ENCODE data around the gene BMAL2. TPM values are rescaled to one million over a fixed set of nuclear protein-coding genes. Genes with fewer than 3 reads are reported as not detected.

Gene BMAL2
- total RNA-seq, 2 donors from 2014 or later, result 12.0 to 19.9 TPM

DNA sequence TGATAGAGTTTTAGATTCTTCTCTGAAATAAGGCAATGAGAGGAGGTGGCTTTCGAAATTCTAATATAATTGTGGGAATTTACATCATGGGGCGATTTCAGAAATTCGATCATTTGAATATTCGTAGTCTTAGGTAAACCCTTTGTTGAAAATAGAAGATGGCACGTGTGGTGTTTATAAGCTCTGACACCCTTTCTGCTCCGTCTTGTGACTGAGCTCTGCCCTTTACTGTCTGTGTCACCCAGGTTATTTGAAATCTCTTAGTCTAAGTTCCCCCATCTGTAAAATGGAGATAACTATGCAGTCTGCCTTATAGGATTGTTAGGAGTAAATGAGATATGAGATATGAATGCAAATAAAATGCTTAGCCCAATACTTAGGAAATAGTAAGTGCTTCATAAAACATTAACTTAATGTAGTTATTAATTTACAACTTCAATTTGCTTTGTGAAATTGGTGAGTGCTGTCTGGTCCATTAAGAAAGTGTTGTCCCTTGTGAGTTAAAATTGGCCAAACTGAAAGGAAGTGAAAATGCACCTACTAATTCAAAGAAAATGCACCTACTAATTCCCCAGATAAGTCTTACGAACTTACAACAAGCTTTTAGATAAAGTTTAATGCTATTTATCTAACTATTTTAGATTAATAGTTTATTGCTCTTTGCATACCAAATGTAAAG is 1.5 kb downstream of the BMAL2 start:
- Mint-ChIP-seq H3K27ac (peak overlapping the region; percentile 44), H3K27me3 (peaks cover 19% of the 10 kb centered on the region), H3K36me3 (ENCODE audit: low read depth) (peaks cover 5% of the 10 kb centered on the region), H3K9me3 (no peaks in the 10 kb centered on the region), H3K4me3 (peak overlapping the region; percentile 88), H3K4me1 (peaks cover 32% of the 10 kb centered on the region)
- ATAC-seq (replicated peaks), result no peak

- Mint-ChIP-seq H3K27me3 (peaks cover 18% of the 10 kb centered on the region), H3K36me3 (ENCODE audit: low read depth) (peaks cover 5% of the 10 kb centered on the region), H3K4me3 (no peak overlapping the region), H3K9me3 (no peaks in the 10 kb centered on the region), H3K4me1 (peaks cover 32% of the 10 kb centered on the region), H3K27ac (no peak overlapping the region)
- no peak for ATAC-seq (replicated peaks)
Observed at GRCh38 chr12:27334721-27335082, 2.1 kb downstream of the BMAL2 start.

DNA sequence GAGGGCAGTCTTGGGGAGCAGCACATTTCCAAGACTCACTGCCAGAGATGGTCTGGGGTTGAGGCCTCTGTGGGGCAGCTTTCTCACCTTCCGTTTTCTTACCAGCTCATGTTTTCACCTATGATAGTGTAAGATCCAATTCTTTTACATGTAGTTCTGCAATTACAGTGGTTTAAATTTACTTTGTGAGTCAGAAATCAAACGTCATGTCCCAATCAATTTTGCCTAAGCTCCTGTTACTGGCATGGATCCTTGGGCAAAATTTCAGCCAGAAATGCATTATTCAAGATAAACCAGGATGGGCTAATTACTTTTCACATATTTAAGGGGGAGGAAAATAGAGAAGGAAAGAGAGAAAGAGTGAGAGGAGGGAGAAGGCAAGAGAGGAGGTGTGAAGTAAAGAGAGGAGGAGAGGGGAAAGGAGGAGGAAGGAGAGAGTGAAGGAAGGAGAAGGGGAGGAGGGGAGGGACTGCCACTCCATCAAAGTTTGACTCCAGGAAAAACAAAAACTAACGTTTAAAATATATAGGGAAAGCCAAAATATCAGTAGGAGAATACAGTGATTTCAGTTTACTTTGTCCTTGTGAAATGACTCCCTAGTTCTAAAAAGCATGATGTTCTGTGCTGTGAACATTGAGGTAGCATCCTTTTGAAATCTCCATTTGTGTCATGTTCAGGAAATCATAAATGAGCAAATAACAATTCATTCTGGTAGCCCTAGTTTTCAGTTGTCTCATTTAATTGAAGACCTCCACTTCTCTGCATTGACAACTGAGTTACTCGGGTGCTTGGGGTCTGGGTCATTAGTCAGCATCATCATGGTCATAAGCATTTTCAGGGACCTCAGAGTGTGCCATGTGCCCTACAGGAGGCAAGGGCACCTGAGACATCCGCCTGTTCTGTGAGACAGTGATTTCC is 3.0 kb downstream of the BMAL2 start:
- H3K9me3 Mint-ChIP-seq, result no peaks in the 10 kb centered on the region
- H3K4me3 Mint-ChIP-seq, result no peak overlapping the region
- peaks cover 15% of the 10 kb centered on the region for H3K27me3 Mint-ChIP-seq
- no peak overlapping the region for H3K27ac Mint-ChIP-seq
- H3K36me3 Mint-ChIP-seq (ENCODE audit: low read depth), result peaks cover 5% of the 10 kb centered on the region
- ATAC-seq (replicated peaks), result peak; percentile 3
- H3K4me1 Mint-ChIP-seq, result peaks cover 29% of the 10 kb centered on the region

DNA sequence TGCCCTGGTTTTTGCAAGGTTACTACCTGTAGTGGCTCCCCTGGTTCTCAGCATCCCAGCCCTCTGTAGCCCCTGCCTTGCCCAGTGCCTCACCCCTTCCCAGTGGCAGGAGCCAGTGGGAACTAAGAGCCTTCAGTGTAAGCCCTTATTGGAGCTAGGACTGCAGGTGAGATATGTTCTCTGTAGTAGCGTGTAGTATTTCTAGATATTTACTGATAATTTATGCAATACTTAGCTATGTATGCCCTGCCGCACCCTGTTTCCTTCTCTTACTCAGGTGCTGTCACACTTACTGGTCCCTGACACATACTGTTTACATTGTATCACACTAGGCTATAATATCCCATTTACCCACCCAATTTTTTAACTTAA is 3.6 kb downstream of the BMAL2 start:
- ATAC-seq (replicated peaks), result no peak
- H3K27me3 Mint-ChIP-seq, result peaks cover 15% of the 10 kb centered on the region
- no peak overlapping the region for H3K27ac Mint-ChIP-seq
- H3K4me3 Mint-ChIP-seq, result no peak overlapping the region
- peaks cover 23% of the 10 kb centered on the region for H3K4me1 Mint-ChIP-seq
- no peaks in the 10 kb centered on the region for H3K9me3 Mint-ChIP-seq
- H3K36me3 Mint-ChIP-seq (ENCODE audit: low read depth), result peaks cover 5% of the 10 kb centered on the region

GRCh38 chr12:27337376-27337775 is 4.7 kb downstream of the BMAL2 start:
- Mint-ChIP-seq H3K36me3 (ENCODE audit: low read depth) (peaks cover 5% of the 10 kb centered on the region), H3K9me3 (no peaks in the 10 kb centered on the region), H3K4me3 (no peak overlapping the region), H3K27me3 (peaks cover 14% of the 10 kb centered on the region), H3K4me1 (peaks cover 12% of the 10 kb centered on the region), H3K27ac (no peak overlapping the region)
- ATAC-seq (replicated peaks), result no peak

DNA sequence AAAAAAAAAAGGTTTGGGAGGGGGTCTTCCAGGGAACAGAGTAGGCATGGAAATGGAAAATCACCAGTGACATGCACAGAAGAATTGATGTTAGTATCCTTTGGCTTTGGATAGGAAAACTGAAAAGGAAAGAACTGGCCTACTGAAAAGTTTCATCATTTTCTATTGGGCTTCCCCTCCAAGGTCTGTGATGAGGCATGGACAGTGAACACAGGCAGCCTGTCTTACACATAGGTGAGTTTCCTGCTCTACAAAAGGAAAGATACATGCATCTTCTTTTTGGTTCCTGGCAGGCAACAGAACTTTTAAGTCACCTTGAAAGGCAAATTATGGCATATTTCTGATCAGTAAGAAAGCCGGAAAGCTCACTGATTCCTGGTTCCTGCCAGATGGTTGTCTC is 5.8 kb downstream of the BMAL2 start:
- Mint-ChIP-seq H3K9me3 (no peaks in the 10 kb centered on the region), H3K27ac (no peak overlapping the region), H3K4me1 (peaks cover 8% of the 10 kb centered on the region), H3K36me3 (ENCODE audit: low read depth) (peaks cover 2% of the 10 kb centered on the region), H3K27me3 (peaks cover 11% of the 10 kb centered on the region), H3K4me3 (no peak overlapping the region)
- no peak for ATAC-seq (replicated peaks)

DNA sequence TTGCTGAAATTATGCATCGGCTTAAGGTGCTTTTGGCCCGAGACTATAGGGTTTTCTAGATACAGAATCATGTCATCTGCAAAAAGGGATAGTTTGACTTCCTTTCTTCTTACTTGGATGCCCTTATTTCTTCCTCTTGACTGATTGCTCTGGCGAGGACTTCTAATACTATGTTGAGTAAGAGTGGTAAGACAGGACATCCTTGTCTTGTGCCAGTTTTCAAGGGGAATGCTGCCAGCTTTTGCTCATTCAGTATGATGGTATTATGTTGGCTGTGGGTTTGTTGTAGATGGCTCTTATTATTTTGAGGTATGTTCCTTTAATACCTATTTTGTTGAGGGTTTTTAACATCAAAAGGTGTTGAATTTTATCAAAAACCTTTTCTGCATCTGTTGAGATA is 8.3 kb downstream of the BMAL2 start:
- ATAC-seq (replicated peaks), result no peak
- Mint-ChIP-seq H3K27me3 (no peaks in the 10 kb centered on the region), H3K4me1 (peaks cover 3% of the 10 kb centered on the region)

GRCh38 chr12:27342536-27342935 is 9.9 kb downstream of the BMAL2 start:
- Mint-ChIP-seq H3K4me1 (no peaks in the 10 kb centered on the region), H3K36me3 (ENCODE audit: low read depth) (no peaks in the 10 kb centered on the region), H3K27me3 (peaks cover 8% of the 10 kb centered on the region), H3K27ac (no peak overlapping the region), H3K4me3 (no peak overlapping the region), H3K9me3 (no peaks in the 10 kb centered on the region)
- no peak for ATAC-seq (replicated peaks)

More for the DNA sequence above, 8.3 kb downstream of the BMAL2 start:
- no peaks in the 10 kb centered on the region for H3K9me3 Mint-ChIP-seq
- H3K4me3 Mint-ChIP-seq, result no peak overlapping the region
- no peaks in the 10 kb centered on the region for H3K36me3 Mint-ChIP-seq (ENCODE audit: low read depth)
- no peak overlapping the region for H3K27ac Mint-ChIP-seq

DNA sequence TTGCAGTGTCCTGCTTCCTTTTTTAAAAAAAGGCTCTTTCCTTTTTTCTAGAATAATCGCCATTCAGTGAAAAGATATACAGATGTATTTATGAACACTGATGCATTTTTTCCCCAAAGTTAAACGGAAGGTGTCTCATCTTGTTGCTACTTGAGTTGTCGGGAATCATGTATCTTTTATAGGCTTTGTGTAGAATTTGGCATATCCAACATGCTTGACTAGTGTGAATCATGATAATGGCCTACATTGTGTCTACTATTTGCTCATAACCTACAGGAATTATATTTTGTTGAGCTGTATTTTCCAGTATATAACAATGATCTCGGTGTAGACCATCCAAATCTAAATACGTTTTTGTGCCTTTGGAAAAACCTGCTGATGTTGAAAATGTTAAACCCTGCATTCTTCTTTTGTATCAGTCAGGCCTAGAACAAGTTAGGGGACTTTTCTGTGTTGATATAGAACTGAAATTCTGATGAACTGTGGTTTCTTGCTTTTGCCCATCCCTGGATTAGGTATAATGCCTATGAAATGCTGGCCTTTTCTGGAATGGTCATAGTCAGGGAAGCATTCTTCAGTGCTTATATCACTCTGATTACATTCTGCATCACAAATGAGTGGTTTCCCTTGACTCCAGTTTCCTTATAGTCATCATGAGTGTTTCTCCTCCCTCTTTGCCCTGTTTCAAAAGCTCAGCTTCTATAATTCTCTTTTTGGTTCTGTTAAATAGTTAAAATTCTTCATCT is 10.8 kb downstream of the BMAL2 start:
- no peaks in the 10 kb centered on the region for H3K36me3 Mint-ChIP-seq (ENCODE audit: low read depth)
- no peaks in the 10 kb centered on the region for H3K4me1 Mint-ChIP-seq
- no peaks in the 10 kb centered on the region for H3K9me3 Mint-ChIP-seq
- H3K27ac Mint-ChIP-seq, result no peak overlapping the region
- H3K4me3 Mint-ChIP-seq, result no peak overlapping the region
- H3K27me3 Mint-ChIP-seq, result peaks cover 12% of the 10 kb centered on the region
- ATAC-seq (replicated peaks), result peak; percentile 34

- ATAC-seq (replicated peaks), result no peak
- H3K27ac Mint-ChIP-seq, result no peak overlapping the region
- H3K27me3 Mint-ChIP-seq, result peaks cover 15% of the 10 kb centered on the region
- no peaks in the 10 kb centered on the region for H3K9me3 Mint-ChIP-seq
- H3K4me1 Mint-ChIP-seq, result no peaks in the 10 kb centered on the region
- H3K36me3 Mint-ChIP-seq (ENCODE audit: low read depth), result no peaks in the 10 kb centered on the region
- H3K4me3 Mint-ChIP-seq, result no peak overlapping the region
Observed at GRCh38 chr12:27344246-27344645, 11.6 kb downstream of the BMAL2 start.

DNA sequence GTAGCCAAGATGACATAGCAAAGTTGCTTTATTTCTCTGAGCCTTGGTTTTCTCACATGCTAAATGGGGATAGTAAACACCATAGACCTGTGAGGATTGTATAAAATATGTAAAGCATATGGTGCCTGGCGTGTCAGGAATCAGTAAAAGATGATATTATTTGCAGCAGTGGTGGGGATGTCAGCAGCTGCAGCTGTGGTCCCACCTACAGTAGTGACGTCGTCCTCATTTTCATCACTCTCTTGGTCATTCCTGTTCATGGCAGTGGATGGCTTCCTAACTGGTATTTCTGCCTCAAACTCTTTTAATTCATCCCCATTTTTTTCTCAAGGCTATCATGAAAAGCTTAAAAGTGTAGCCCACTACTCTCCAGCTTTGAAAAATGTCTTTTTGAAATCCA is 12.1 kb downstream of the BMAL2 start:
- ATAC-seq (replicated peaks), result no peak
- Mint-ChIP-seq H3K27me3 (peaks cover 15% of the 10 kb centered on the region), H3K27ac (no peak overlapping the region), H3K36me3 (ENCODE audit: low read depth) (no peaks in the 10 kb centered on the region), H3K4me3 (no peak overlapping the region), H3K4me1 (no peaks in the 10 kb centered on the region), H3K9me3 (no peaks in the 10 kb centered on the region)

- ATAC-seq (replicated peaks), result no peak
- H3K9me3 Mint-ChIP-seq, result no peaks in the 10 kb centered on the region
- H3K4me1 Mint-ChIP-seq, result no peaks in the 10 kb centered on the region
Observed at GRCh38 chr12:27345376-27345775, 12.7 kb downstream of the BMAL2 start.

DNA sequence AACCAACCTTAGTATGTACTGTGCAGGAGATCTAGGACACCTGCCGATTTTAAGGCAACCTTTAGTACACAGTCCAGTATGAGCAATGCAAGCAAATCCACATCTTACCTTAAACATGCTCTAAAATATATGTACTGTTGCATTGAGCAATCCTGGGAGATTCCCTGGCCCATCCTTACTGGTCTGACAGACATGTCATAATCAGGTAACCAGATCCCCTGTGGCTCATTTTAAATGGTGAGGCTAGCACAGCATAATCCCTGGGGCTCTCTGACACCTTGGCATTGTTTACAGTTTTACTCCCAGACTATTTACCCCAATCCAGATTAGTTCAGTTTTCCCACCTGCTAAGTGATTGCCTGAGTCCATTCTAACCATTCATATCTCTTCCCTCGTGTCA is 15.1 kb downstream of the BMAL2 start:
- no peak for ATAC-seq (replicated peaks)
- no peak overlapping the region for H3K4me3 Mint-ChIP-seq
- peaks cover 19% of the 10 kb centered on the region for H3K27me3 Mint-ChIP-seq
- no peaks in the 10 kb centered on the region for H3K36me3 Mint-ChIP-seq (ENCODE audit: low read depth)
- H3K4me1 Mint-ChIP-seq, result no peaks in the 10 kb centered on the region
- no peaks in the 10 kb centered on the region for H3K9me3 Mint-ChIP-seq
- H3K27ac Mint-ChIP-seq, result peak overlapping the region; percentile 44

More at GRCh38 chr12:27345376-27345775, 12.7 kb downstream of the BMAL2 start:
- Mint-ChIP-seq H3K27me3 (peaks cover 15% of the 10 kb centered on the region), H3K4me3 (no peak overlapping the region), H3K36me3 (ENCODE audit: low read depth) (no peaks in the 10 kb centered on the region), H3K27ac (no peak overlapping the region)

GRCh38 chr12:27351476-27351875 is 18.8 kb downstream of the BMAL2 start:
- Mint-ChIP-seq H3K27ac (no peak overlapping the region), H3K4me3 (no peak overlapping the region), H3K9me3 (no peaks in the 10 kb centered on the region), H3K4me1 (no peaks in the 10 kb centered on the region), H3K27me3 (peaks cover 19% of the 10 kb centered on the region), H3K36me3 (ENCODE audit: low read depth) (no peaks in the 10 kb centered on the region)
- no peak for ATAC-seq (replicated peaks)

Data from activated T-helper 17 cell treated with anti-CD3 and anti-CD28 coated beads, Interleukin-2, amount 50 U/mL, for 72 hours (primary cell).